Duodenal mucosa (tissue), 2 donors: Measurements from ENCODE around the gene HOXA2.

ENCODE experiments used
- H3K27ac ChIP-seq: one replicate; pipeline ENCODE4 v1.7.0; 2013; ENCODE audit warnings: low read depth, low read length
- H3K27me3 ChIP-seq, 2 donors: one replicate each; pipeline ENCODE4 v1.7.0; 2013; ENCODE audit warnings: low read length in 2 of 2, control low read depth in 1 of 2; ENCODE audit not compliant: insufficient read depth in 2 of 2, control insufficient read depth in 1 of 2
- H3K36me3 ChIP-seq, 2 donors: one replicate each; pipeline ENCODE4 v1.7.0; 2013; ENCODE audit warnings: low read length in 2 of 2, control low read depth in 1 of 2; ENCODE audit not compliant: insufficient read depth in 2 of 2, control insufficient read depth in 1 of 2
- H3K4me1 ChIP-seq, 2 donors: one replicate each; pipeline ENCODE4 v1.7.0; 2013; ENCODE audit warnings: low read length in 2 of 2, control low read depth in 1 of 2; ENCODE audit not compliant: insufficient read depth in 2 of 2, control insufficient read depth in 1 of 2
- H3K4me3 ChIP-seq, 2 donors: one replicate each; pipeline ENCODE4 v1.7.0; 2013; ENCODE audit warnings: low read length in 2 of 2, low read depth in 1 of 2
- H3K9ac ChIP-seq, 2 donors: one replicate each; pipeline ENCODE4 v1.7.0; 2013; ENCODE audit warnings: low read length in 2 of 2, low read depth in 1 of 2
- H3K9me3 ChIP-seq, 2 donors: one replicate each; pipeline ENCODE4 v1.7.0; 2013; ENCODE audit warnings: low read length in 2 of 2, control low read depth in 1 of 2; ENCODE audit not compliant: control insufficient read depth in 1 of 2

HOXA2 gene

DNA sequence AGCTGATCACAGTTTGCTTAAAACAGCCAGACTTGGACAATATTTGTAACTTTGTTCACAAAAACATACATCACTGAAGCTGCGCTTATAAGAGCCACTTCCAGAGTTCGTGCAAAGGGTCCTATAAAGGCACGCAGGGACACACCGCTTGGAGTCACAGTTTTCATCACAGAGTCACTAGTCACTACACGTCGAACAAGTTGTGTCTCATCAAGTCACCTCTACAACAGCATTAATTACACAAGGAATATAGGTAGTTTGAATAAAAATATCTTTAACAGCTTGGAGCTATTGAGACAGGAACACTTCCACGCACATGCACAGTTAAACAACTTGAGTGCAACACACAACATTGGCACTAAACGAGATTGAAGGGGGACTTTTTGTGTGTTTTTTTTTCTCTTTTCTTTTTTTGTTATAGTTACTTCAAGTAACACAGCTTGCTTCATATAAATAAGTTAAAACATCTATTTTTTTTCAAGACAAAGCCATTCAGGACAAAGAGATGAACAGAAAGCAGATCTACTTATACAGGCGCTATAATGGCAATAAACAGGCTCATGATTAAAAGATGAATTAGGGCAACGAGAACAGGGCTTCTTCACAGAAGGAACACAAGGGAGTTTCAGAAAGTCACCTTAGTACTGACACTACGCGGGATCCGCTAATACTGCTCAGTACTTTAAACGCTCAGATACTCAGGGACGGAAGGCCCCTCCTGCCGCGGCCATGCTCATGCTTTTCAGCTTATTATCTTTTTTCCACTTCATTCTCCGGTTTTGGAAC, 38.8 kb upstream of the HOXA2 start:
- Histone ChIP-seq H3K36me3 (no peaks in the 10 kb centered on the region), H3K27me3 (peaks cover 48 to 56% of the 10 kb centered on the region in 2 donors), H3K9ac (peak overlapping the region; percentile 70 to 74), H3K27ac (peak overlapping the region; percentile 54), H3K4me1 (peaks cover 11 to 16% of the 10 kb centered on the region in 2 donors), H3K4me3 (peak overlapping the region; percentile 71 to 75), H3K9me3 (no peaks in the 10 kb centered on the region)

DNA sequence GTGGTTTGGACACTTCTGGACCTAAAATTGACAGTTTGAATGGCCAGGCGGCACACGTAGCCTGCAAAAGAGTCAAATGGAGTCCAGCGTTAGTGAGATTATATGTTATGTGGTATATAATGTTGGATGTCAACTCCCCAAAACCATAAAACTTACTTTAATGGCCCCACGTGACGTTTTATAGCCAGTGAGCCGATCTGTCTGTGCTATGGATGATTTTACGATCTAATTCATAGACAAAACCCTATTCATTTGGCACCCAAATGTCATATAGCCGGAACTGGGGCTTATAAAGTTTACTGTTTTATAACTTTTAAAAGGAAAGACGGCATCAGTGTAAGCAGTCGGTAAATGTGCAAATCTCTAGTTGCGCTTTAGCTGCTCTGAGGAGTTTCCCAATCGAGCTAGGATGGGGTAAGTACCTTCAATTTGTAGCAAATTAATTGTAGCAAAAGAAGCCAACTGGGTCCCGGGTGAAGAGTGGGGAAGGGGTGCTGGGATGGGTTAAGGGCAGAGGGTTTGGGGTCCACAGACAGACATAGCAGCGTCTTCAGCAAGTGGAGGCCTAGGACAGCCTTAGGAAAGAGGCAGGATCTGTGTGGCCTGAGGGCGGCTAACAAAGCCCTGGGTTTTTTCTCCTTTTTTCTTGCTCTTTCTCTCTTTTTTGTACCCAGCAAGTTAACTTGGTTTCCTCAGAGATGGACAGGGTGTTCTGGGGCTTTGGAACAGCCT, 37.8 kb upstream of the HOXA2 start:
- H3K36me3 ChIP-seq: no peaks in the 10 kb centered on the region
- peak overlapping the region; percentile 51 to 65 for H3K4me3 ChIP-seq
- peaks cover 40 to 47% of the 10 kb centered on the region in 2 donors for H3K27me3 ChIP-seq
- peak overlapping the region; percentile 34 to 44 for H3K9ac ChIP-seq
- peak overlapping the region; percentile 65 for H3K27ac ChIP-seq
- peaks cover 19 to 25% of the 10 kb centered on the region in 2 donors for H3K4me1 ChIP-seq
- H3K9me3 ChIP-seq: no peaks in the 10 kb centered on the region

DNA sequence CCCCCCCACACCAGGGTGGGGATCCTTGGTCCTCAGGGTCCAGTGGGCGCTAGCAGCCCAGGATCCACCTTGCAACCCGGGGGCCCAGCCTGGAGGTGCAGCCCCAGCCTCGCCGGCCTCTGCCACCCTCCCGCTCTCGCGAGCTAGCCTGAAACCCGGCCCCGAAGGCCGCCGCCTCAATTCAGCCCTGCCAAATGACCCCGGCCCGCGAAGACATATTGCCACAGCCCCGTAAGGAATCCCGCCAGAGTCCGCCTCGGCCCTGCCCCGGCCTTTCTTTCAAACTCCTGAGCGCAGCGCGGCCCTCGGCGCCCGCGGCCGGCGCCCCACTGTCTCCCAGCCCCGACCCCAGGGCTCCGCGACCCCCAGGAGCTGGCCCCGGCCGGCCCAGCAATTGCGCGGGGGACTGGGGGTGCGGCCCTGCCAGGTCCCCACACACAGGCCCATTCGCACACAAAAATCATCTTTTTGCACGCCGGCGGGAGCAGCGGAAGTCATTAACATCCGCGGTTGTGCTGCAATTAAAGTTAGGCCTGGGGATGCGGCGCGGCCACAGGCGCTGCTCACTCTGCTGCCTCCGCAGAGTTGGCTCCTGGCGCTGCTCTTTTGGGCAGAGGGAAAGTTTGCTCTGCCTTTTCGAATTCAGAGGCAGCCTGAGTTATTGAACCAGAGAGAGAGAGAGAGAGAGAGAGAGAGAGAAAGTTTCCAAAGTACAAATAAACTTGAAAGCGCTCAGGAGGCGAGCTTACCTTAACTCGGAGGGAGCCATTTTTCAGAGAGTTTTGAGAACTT, 37.0 kb upstream of the HOXA2 start:
- H3K4me3 ChIP-seq: peak overlapping the region; percentile 51 to 65
- H3K36me3 ChIP-seq: no peaks in the 10 kb centered on the region
- peaks cover 21 to 27% of the 10 kb centered on the region in 2 donors for H3K4me1 ChIP-seq
- peaks cover 40% of the 10 kb centered on the region in 2 donors for H3K27me3 ChIP-seq
- H3K27ac ChIP-seq: peak overlapping the region; percentile 64
- peak overlapping the region; percentile 34 to 44 for H3K9ac ChIP-seq
- no peaks in the 10 kb centered on the region for H3K9me3 ChIP-seq

DNA sequence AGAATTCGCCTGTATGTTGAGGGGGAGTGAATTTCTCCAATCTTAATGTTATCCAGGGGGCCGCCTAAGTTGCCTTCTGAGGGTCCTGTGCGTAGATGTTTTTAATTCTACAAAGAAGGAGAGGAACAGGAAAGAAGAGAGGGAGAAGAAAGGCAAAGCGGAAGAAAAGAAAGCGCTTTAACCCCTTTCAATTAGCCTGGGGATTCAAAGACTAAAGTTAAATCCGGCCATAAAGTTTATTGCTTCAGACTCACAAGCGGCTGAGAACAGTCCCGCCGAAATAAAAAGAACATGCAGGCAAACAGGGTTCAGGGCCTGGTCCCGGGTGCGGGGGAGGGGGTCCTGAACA, 36.5 kb upstream of the HOXA2 start:
- Histone ChIP-seq H3K4me1 (peaks cover 21 to 23% of the 10 kb centered on the region in 2 donors), H3K9me3 (no peaks in the 10 kb centered on the region), H3K4me3 (peak overlapping the region; percentile 51 to 65), H3K27me3 (peaks cover 38 to 40% of the 10 kb centered on the region in 2 donors), H3K9ac (peak overlapping the region; percentile 20 to 44), H3K27ac (peak overlapping the region; percentile 64), H3K36me3 (no peaks in the 10 kb centered on the region)

DNA sequence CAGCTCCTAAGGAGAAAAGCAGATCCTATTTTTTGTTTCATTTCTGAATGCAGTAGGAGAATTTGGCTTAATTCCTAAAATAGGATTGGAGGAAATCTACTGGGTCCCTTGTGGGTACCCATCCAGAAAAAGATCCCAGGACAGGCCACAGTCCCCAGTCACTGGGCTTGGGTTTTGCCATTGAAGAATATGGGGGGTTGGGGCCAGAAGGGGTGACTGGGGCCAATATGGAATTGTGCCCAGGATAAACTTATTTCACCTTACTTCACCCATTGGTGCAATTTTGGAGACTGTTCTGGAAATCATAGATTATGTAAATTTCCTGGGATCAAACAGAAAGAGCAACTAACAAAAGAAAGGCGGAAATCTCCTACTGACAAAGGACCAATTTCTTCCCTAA, 36.0 kb upstream of the HOXA2 start:
- Histone ChIP-seq H3K27me3 (peaks cover 37 to 40% of the 10 kb centered on the region in 2 donors), H3K9me3 (no peaks in the 10 kb centered on the region), H3K36me3 (no peaks in the 10 kb centered on the region), H3K4me3 (peak overlapping the region in 1 of 2 donors; percentile 65), H3K9ac (peak overlapping the region in 1 of 2 donors; percentile 44), H3K27ac (peak overlapping the region; percentile 37), H3K4me1 (peaks cover 19 to 26% of the 10 kb centered on the region in 2 donors)

DNA sequence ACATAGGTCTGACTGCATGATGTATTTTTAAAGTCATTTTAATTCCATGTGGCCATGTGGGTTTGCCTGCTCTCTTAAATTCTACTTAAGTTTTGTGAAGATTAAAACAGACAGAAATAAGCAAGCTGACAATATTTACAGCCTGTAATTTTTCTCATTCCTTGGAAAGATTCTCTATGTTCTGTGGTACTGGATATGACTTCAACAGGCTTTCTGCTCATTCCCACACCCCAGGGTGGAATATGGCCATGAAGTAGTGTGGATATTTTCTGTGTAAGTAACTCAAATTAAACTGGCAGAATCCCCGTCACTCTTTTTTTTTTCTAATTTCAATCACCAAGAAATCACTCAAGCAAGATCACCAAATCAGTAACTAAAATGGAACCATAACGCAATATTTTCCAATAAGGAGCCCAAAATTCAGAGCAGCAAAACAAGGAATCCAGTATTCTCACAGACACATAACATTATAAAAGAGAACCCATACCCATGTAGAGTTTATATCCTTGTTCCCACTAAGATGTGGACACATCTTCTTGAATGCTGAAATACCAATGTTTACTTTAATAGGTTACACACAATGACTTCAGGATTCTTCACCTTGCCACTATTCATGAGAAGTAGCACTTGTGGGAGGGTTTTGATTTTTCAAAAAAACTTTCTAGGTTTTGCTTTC, 35.3 kb upstream of the HOXA2 start:
- Histone ChIP-seq H3K27me3 (peaks cover 34 to 38% of the 10 kb centered on the region in 2 donors), H3K9me3 (no peaks in the 10 kb centered on the region), H3K27ac (peak overlapping the region; percentile 37), H3K4me1 (peaks cover 19 to 29% of the 10 kb centered on the region in 2 donors), H3K4me3 (no peak overlapping the region), H3K36me3 (no peaks in the 10 kb centered on the region), H3K9ac (peak overlapping the region in 1 of 2 donors; percentile 44)

DNA sequence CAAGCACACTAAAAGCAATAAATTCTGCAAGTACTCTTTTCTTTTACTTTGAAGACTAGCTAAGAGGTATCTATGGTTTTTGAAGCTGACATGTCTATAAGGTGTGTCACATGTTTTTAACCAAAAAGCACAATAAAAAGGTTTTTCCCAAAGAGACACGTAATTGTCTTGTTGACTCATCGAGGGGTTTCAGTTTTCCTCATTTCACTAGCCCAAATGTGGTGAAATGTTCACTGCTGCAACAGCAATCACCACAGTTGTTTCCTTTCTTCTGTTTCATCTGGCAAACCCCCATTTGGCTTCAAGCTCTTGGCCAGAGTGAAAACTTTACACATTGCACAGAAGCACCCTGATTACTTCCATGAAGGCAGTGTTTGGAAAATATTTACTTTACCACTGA, 31.9 kb upstream of the HOXA2 start:
- Histone ChIP-seq H3K9me3 (no peaks in the 10 kb centered on the region), H3K36me3 (no peaks in the 10 kb centered on the region), H3K4me3 (no peak overlapping the region), H3K9ac (no peak overlapping the region), H3K27ac (no peak overlapping the region), H3K27me3 (peaks cover 17 to 25% of the 10 kb centered on the region in 2 donors), H3K4me1 (peaks cover 21 to 36% of the 10 kb centered on the region in 2 donors)

DNA sequence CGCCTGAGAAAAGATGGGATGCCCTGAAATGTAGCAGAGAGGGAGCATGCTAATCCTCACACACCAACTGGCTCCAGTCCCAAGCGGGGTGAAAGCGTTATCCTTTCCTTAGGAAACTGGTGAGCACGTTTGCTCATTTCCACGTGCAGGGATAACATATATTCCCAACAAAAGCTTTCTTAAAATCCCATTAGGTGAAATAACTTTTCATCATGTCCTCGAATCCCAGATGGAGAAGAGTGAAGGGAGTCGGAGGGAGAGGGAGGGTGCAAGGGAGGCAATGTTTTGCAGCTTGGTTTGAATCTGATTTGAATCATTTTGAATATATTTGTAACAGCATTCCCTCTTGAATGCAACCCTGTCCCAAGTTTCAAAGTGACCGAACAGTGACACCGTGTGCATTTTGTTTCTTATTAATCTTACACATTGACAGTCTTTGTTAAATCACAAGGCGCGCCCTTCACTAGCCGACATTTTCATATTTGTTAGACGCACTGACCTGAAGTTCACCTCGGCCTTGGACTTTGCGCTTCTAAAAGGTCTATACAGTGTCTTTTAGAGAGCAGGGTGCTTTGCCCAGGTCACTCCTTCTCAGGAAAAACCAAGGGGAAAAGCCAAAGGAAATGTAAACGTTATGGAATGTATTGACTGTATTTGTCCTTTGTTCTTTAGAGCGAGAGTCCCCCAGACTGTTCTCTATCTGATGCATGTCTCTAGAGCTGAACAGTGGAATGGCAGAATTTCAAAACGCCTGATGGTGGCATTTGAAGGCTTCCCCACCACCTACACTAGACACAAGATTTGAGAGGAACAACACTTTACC, 31.1 kb upstream of the HOXA2 start:
- Histone ChIP-seq H3K27ac (peak overlapping the region; percentile 11), H3K36me3 (no peaks in the 10 kb centered on the region), H3K4me3 (no peak overlapping the region), H3K9me3 (no peaks in the 10 kb centered on the region), H3K4me1 (peaks cover 23 to 44% of the 10 kb centered on the region in 2 donors), H3K9ac (no peak overlapping the region), H3K27me3 (peaks cover 17 to 25% of the 10 kb centered on the region in 2 donors)

DNA sequence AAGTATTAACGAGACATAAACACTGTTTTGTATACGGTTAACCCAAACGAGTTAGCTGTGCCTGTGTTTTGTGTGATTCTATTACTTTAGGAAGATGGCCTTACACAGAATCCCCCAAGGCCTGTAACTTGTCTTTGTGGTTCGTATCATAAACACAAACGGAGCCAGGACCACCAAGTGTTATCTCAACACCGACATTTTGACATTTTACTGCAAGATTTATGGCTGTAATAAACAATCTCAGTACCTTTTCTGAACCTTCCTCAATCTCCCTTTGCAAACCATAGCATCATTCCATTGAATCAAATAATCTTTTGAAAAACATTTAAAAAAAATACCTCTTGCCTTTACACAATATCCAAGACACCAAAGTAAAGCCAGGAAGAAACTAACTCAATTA, 30.5 kb upstream of the HOXA2 start:
- Histone ChIP-seq H3K4me3 (no peak overlapping the region), H3K4me1 (peaks cover 23 to 47% of the 10 kb centered on the region in 2 donors), H3K27me3 (peaks cover 17 to 25% of the 10 kb centered on the region in 2 donors), H3K9ac (no peak overlapping the region), H3K9me3 (no peaks in the 10 kb centered on the region), H3K36me3 (no peaks in the 10 kb centered on the region), H3K27ac (no peak overlapping the region)
